ENCODE results near the gene TRAF7. TPM values are rescaled to one million over a fixed set of nuclear protein-coding genes. Genes with fewer than 3 reads are reported as not detected.
"Not testable (repeated sequence)": the region's sequence is repeated elsewhere in the genome, so short reads cannot be mapped to it uniquely, and the experiment has no call there.

TRAF7 gene
- total RNA-seq, 2 donors from 2014 or later, result 22.7 to 29.3 TPM

DNA sequence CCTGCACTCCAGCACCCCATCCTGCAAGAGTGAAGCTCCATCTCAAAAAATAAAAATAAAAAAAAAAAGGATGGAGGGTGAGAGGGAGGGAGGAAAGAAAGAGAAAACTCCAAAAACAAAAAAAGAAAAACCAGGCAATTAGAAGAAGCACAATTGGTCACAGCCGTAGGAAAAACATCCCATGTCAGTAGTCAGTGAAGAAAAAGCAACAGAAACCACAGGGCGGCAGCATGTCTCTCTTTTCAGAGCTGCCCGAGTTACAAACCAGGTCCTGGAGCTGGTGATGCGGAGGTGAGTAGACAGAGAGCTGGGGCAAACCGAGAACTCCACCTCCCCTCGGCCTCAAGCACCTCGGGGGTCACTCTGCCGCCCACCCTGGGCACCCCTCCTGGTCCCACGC lies 34.3 kb upstream of the TRAF7 start:
- H3K4me3 ChIP-seq; H3K36me3 ChIP-seq (replicated peaks in 1 of 2; ENCODE audit: insufficient read depth in 1 of 2, low read depth in 2 of 2); H3K9me3 ChIP-seq; H3K27me3 ChIP-seq; intact Hi-C loops (cut with DNase I); H3K27ac ChIP-seq; ATAC-seq: not testable (repeated sequence)
- DNase-seq, result peak in 2 of 4 donors; percentile 34 to 36
- WGBS, 2 donors, result 38 to 64% methylated on average over 6 of the region's 9 CpGs
- peaks cover 14% of the 10 kb centered on the region for H3K4me1 ChIP-seq
- TF ChIP-seq, protein P1, sequence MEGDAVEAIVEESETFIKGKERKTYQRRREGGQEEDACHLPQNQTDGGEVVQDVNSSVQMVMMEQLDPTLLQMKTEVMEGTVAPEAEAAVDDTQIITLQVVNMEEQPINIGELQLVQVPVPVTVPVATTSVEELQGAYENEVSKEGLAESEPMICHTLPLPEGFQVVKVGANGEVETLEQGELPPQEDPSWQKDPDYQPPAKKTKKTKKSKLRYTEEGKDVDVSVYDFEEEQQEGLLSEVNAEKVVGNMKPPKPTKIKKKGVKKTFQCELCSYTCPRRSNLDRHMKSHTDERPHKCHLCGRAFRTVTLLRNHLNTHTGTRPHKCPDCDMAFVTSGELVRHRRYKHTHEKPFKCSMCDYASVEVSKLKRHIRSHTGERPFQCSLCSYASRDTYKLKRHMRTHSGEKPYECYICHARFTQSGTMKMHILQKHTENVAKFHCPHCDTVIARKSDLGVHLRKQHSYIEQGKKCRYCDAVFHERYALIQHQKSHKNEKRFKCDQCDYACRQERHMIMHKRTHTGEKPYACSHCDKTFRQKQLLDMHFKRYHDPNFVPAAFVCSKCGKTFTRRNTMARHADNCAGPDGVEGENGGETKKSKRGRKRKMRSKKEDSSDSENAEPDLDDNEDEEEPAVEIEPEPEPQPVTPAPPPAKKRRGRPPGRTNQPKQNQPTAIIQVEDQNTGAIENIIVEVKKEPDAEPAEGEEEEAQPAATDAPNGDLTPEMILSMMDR (IDR thresholded peaks at IDR 0.05), result peak in 1 of 7 experiments; percentile 10

DNA sequence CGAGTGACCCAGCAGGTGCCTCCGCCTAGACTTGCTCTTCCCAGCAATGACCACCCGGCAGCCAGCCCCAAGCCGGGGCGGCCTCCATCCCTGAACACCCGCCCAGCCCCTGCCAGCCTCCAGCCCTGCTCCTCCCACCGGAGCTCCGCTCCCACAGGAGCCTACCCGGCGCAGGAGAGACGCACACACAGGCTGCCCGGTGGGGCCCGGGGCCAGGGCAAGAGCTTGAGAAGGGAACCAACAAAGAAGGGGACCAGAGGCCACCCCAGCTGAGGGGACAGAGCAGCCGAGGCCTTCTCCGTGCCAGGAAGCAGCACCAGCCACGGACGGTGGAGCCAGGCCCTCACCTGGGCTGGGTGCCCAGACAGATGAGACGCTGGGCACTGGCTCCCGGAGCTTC lies 33.7 kb upstream of the TRAF7 start:
- no peak overlapping the region for H3K27ac ChIP-seq
- intact Hi-C loops (cut with DNase I), result no loop called here
- 84 to 100% methylated on average over 3 to 8 of the region's 19 CpGs for WGBS, 2 donors
- ATAC-seq (no peak), DNase-seq (no peak)
- H3K36me3 ChIP-seq (replicated peaks in 1 of 2; ENCODE audit: insufficient read depth in 1 of 2, low read depth in 2 of 2), result no peaks in the 10 kb centered on the region
- TF ChIP-seq, protein P1 (IDR thresholded peaks at IDR 0.05), result no peak
- no peak for TF ChIP-seq POLR2A (IDR thresholded peaks at IDR 0.05)
- H3K4me1 ChIP-seq, result peaks cover 19% of the 10 kb centered on the region
- no peaks in the 10 kb centered on the region for H3K27me3 ChIP-seq
- no peaks in the 10 kb centered on the region for H3K9me3 ChIP-seq
- H3K4me3 ChIP-seq, result no peak overlapping the region

DNA sequence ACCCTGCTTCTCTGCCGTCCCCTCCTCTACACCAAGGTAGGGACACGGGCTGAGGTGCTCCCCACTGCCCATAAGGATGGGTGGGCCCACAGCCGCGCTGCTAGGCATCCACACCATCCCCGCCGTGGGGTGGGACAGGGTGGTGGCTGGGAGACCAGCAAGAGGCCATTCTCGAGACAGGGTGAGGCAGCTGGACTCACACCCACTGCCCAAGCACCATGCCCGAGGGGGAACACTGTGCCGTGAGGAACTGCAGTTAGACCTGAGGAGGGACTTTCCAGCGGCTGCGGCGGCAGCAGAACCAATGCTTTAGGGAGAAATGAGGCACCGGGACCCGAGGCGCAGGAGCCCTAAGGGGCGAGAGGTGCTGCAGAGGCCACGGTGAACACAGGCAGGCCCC lies 33.2 kb upstream of the TRAF7 start:
- DNase-seq (no peak), ATAC-seq (no peak)
- H3K27ac ChIP-seq, result no peak overlapping the region
- H3K4me1 ChIP-seq, result peaks cover 25% of the 10 kb centered on the region
- intact Hi-C loops (cut with DNase I), result no loop called here
- no peak overlapping the region for H3K4me3 ChIP-seq
- no peaks in the 10 kb centered on the region for H3K27me3 ChIP-seq
- no peaks in the 10 kb centered on the region for H3K36me3 ChIP-seq (replicated peaks in 1 of 2; ENCODE audit: insufficient read depth in 1 of 2, low read depth in 2 of 2)
- WGBS, 2 donors, result 78 to 88% methylated on average over 8 to 11 of the region's 17 CpGs
- TF ChIP-seq, protein P1 (IDR thresholded peaks at IDR 0.05), result no peak
- TF ChIP-seq POLR2A (IDR thresholded peaks at IDR 0.05), result no peak
- H3K9me3 ChIP-seq, result no peaks in the 10 kb centered on the region

DNA sequence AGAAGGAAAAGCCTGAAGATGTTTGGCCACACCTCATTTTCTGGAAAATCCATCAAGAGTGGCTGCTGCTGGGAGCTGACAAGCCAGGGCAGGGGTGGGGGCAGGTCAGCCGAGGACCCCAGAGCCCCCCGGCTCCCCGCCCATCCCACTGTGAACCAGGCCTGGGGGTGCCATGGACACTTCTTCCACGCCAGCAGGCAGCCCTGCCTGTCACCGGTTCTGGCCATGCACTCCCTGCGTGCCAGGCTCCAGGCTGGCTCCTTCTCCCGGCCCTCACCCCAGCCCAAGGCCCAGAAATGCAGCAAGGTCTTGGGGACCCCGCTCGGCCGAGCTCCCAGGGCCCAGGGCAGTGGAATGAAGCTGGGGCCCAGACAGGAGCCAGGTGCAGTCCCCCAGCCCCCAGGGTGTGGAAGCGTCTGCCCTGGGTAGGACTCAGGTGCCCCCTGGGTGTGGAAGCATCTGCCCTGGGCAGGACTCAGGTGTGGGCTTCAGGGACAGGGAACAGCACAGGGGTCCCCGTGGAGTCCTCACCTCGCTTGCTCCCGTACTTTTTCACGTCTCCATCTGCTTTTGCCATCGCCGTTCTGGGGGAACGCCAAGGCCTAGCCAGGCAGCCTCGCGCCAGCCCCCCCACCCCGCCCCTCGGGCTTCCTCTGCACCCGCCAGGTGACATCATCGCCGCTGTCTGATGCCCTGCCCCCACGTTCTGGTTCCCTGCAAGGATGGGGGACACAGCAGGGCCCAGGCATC lies 32.5 kb upstream of the TRAF7 start:
- DNase-seq; H3K9me3 ChIP-seq; H3K4me3 ChIP-seq; intact Hi-C loops (cut with DNase I); ATAC-seq; H3K27ac ChIP-seq; H3K27me3 ChIP-seq; H3K36me3 ChIP-seq (replicated peaks in 1 of 2; ENCODE audit: insufficient read depth in 1 of 2, low read depth in 2 of 2): not testable (repeated sequence)
- H3K4me1 ChIP-seq, result peaks cover 28% of the 10 kb centered on the region
- WGBS, 2 donors, result 86% methylated on average over 19 of the region's 26 CpGs; no CpG with 5 or more reads in 1 of the 2 donors

DNA sequence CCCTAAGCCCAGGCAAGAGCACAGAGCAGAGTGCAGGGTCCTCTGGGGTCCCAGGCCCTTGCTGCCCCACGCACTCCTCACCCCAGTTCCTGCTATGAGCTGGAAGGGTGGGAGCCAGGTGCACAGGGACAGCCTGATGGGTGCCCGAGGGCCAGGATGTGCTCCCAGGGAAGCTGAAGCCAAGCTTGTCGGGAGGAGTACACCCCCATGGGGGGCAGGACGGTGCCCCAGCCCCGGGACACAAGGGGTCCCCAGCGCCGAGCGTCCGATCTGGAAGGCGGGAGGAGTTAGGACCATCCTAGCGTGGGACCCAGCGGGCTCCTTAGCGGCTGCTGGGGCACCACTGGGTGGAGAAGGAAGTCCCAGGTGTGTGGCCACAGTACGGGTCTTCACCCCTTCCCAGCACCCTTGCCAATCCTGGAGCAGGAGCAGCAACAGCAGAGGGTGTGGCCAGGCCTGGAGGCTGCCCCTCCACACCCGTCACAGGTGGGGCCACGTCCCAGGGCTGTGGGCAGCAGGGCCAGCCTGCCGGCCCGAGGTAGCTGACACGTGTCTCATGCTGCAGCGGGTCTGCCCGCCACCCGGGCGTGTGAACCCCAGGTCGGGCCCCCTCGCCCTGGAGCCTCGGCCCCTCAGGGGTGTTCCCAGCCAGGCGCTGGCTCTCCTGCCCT lies 31.7 kb upstream of the TRAF7 start:
- H3K27me3 ChIP-seq; intact Hi-C loops (cut with DNase I); ATAC-seq; H3K9me3 ChIP-seq; DNase-seq; H3K4me3 ChIP-seq; H3K36me3 ChIP-seq (replicated peaks in 1 of 2; ENCODE audit: insufficient read depth in 1 of 2, low read depth in 2 of 2): not testable (repeated sequence)
- peaks cover 34% of the 10 kb centered on the region for H3K4me1 ChIP-seq
- WGBS, 2 donors, result 81% methylated on average over 9 of the region's 27 CpGs; no CpG with 5 or more reads in 1 of the 2 donors
- H3K27ac ChIP-seq, result peak overlapping the region in 3 of 4 donors; percentile 23 to 72 (median 59)

DNA sequence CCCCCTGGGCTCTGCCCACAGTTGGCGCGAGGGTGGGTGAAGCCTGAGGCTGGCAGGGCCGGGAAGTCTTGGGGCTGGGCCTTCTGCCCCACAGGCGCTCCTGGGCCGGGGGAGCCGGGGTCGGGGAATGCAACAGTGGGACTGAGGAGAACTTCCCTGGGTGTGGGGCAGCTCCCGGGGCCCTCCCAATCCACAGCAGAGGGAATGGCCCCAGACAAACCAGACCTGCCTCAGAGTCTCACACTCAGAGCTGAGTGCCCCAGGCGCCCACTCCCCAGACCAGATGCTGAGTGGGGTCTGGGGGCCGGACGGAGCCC lies 31.2 kb upstream of the TRAF7 start:
- DNase-seq; H3K9me3 ChIP-seq; ATAC-seq; H3K27me3 ChIP-seq; H3K36me3 ChIP-seq (replicated peaks in 1 of 2; ENCODE audit: insufficient read depth in 1 of 2, low read depth in 2 of 2); H3K4me3 ChIP-seq; intact Hi-C loops (cut with DNase I): not testable (repeated sequence)
- peaks cover 36% of the 10 kb centered on the region for H3K4me1 ChIP-seq
- peak overlapping the region in 3 of 4 donors; percentile 23 to 72 (median 59) for H3K27ac ChIP-seq
- WGBS, 2 donors, result 50 to 65% methylated on average over 3 to 6 of the region's 11 CpGs

DNA sequence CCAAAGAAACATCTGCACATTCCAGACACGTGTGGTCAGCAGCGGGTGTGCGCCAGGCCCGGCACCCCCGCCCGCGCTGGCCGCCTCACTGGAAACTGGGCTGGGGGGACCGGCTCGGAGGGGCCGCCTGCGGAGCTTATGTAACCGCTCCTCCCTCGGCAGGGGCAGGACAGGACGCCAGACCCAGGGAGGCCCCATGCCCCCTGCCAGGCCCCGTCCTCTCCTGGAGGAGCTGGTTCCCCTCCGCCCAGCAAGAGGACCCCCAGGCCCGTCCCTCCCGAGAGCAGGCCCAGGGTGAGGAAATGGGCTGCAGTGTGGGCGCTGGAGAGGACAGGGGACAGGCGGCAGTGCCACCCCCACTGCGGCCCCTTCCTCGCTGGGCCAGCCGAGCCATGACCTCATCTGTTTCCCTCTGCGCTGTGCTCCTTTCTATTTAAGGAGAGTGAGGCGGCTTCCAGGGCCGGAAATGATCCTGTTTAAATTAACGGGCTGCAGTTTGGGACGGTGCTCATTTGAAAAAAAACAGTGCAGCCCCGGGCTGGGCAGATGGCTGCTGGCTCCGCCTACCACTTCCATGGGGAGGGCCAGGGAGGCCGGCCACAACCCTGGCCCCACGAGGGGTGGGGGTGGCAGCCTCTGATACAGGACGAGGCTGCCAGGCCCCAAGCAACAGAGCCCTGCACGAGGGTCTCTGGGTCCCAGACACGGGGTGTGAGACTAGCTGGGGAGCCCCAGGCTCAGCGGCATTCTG lies 30.7 kb upstream of the TRAF7 start:
- intact Hi-C loops (cut with DNase I); H3K27me3 ChIP-seq; H3K4me3 ChIP-seq; H3K9me3 ChIP-seq; H3K36me3 ChIP-seq (replicated peaks in 1 of 2; ENCODE audit: insufficient read depth in 1 of 2, low read depth in 2 of 2): not testable (repeated sequence)
- H3K27ac ChIP-seq, result peak overlapping the region in 3 of 4 donors; percentile 23 to 72 (median 59)
- ATAC-seq, result peak; percentile 10
- 60 to 80% methylated on average over 8 to 29 of the region's 37 CpGs for WGBS, 2 donors
- H3K4me1 ChIP-seq, result peaks cover 36% of the 10 kb centered on the region
- DNase-seq, result peak in 2 of 4 donors; percentile 33 to 45

DNA sequence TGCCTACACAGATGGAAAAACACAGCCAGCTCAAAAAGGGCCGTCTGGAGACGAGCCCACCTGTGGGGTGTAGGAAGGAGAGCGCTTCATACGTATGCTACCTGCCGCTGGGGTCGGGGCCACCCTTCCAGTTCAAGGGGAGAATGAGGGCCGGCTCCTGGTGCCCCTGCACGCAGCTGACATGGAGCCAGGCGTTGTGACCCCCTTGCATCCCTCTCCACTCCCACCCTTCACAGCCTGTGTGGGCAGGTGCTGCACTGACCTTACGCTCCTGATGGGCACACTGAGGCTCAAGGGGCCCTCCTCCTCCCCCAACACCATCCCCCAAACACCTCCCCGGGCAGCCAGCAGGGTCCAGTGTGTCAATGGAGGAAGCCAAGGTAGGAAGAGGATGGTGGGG lies 30.0 kb upstream of the TRAF7 start:
- H3K36me3 ChIP-seq (replicated peaks in 1 of 2; ENCODE audit: insufficient read depth in 1 of 2, low read depth in 2 of 2); ATAC-seq; H3K4me3 ChIP-seq; H3K27me3 ChIP-seq; intact Hi-C loops (cut with DNase I); DNase-seq; H3K9me3 ChIP-seq: not testable (repeated sequence)
- peak overlapping the region in 2 of 4 donors; percentile 59 to 72 for H3K27ac ChIP-seq
- H3K4me1 ChIP-seq, result peaks cover 36% of the 10 kb centered on the region
- WGBS, 2 donors, result 65 to 73% methylated on average over 10 to 11 of the region's 11 CpGs

All from body of pancreas (tissue), 4 donors.